HG03575 (cell line): ENCODE results near the gene CD58.

Source experiments
- ATAC-seq: cut with Tn5 transposase; IDR thresholded peaks from one replicate; pipeline ENCODE4 v1.9.1; 2021; ENCODE audit not compliant: unreplicated experiment, insufficient number of reproducible peaks, low FRiP score; ENCODE audit errors: extremely low read depth

The CD58 gene

GRCh38 chr1:116556289-116557006, 14.4 kb downstream of the CD58 start:
- ATAC-seq = peak; percentile 27

GRCh38 chr1:116554924-116555323, 15.9 kb downstream of the CD58 start:
- ATAC-seq = no peak

- ATAC-seq = no peak
Measured at GRCh38 chr1:116553386-116554115, 17.3 kb downstream of the CD58 start.

- ATAC-seq = no peak
Measured at GRCh38 chr1:116546354-116546977, 24.4 kb downstream of the CD58 start.

GRCh38 chr1:116545359-116545705, 25.5 kb downstream of the CD58 start:
- ATAC-seq = no peak

GRCh38 chr1:116544588-116545358, 26.1 kb downstream of the CD58 start:
- ATAC-seq = peak; percentile 29

GRCh38 chr1:116540088-116540487, 30.7 kb downstream of the CD58 start:
- peak; percentile 45 for ATAC-seq

- ATAC-seq = peak; percentile 45
Measured at GRCh38 chr1:116538544-116538943, 32.3 kb downstream of the CD58 start.

- ATAC-seq = no peak
Measured at GRCh38 chr1:116537898-116538297, 32.9 kb downstream of the CD58 start.

- no peak for ATAC-seq
Measured at GRCh38 chr1:116537040-116537831, 33.6 kb downstream of the CD58 start.

GRCh38 chr1:116534014-116534739, 36.6 kb downstream of the CD58 start:
- no peak for ATAC-seq

GRCh38 chr1:116533429-116533820, 37.4 kb downstream of the CD58 start:
- ATAC-seq = no peak

- ATAC-seq = no peak
Measured at GRCh38 chr1:116532671-116533428, 38.0 kb downstream of the CD58 start.

- no peak for ATAC-seq
Measured at GRCh38 chr1:116531917-116532316, 38.9 kb downstream of the CD58 start.

- ATAC-seq = no peak
Measured at GRCh38 chr1:116529681-116530080, 41.1 kb downstream of the CD58 start.

GRCh38 chr1:116529199-116529631, 41.6 kb downstream of the CD58 start:
- no peak for ATAC-seq

- no peak for ATAC-seq
Measured at GRCh38 chr1:116528329-116529083, 42.3 kb downstream of the CD58 start.
